ENCODE data around the gene CLPTM1. TPM values are rescaled to one million over a fixed set of nuclear protein-coding genes. Genes with fewer than 3 reads are reported as not detected.

The CLPTM1 gene
- total RNA-seq, 4 donors from 2014 or later = 30.6 to 99.5 (median 64.2) TPM

DNA sequence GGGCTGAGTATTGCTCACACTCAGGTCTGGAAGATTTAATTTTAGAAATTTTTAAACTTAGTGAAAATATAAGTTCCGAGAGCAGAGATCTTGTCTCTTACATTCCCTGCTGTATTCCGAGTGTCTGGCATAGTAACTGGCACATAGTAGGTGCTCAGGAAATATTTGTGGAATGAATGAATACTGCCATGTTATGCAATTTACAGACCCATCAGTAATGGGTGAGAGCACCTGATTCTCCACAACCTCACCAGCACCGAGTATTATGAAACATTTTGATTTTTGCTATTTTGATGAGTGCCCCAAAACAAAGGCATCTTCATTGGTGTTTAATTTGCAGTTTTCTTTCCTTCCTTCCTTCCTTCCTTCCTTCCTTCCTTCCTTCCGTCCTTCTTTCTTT lies 67.9 kb downstream of the CLPTM1 start:
- Histone ChIP-seq H3K36me3 (no peaks in the 10 kb centered on the region), H3K4me1 (no peaks in the 10 kb centered on the region), H3K4me3 (no peak overlapping the region), H3K27me3 (no peaks in the 10 kb centered on the region), H3K9me3 (no peaks in the 10 kb centered on the region), H3K27ac (no peak overlapping the region)
- no peak for DNase-seq
- TF ChIP-seq POLR2A (IDR thresholded peaks at IDR 0.05) = no peak
- TF ChIP-seq, protein P1, sequence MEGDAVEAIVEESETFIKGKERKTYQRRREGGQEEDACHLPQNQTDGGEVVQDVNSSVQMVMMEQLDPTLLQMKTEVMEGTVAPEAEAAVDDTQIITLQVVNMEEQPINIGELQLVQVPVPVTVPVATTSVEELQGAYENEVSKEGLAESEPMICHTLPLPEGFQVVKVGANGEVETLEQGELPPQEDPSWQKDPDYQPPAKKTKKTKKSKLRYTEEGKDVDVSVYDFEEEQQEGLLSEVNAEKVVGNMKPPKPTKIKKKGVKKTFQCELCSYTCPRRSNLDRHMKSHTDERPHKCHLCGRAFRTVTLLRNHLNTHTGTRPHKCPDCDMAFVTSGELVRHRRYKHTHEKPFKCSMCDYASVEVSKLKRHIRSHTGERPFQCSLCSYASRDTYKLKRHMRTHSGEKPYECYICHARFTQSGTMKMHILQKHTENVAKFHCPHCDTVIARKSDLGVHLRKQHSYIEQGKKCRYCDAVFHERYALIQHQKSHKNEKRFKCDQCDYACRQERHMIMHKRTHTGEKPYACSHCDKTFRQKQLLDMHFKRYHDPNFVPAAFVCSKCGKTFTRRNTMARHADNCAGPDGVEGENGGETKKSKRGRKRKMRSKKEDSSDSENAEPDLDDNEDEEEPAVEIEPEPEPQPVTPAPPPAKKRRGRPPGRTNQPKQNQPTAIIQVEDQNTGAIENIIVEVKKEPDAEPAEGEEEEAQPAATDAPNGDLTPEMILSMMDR (IDR thresholded peaks at IDR 0.05) = no peak
- intact Hi-C loops (cut with DNase I; ENCODE audit: low total_unique reads) = no loop called here

DNA sequence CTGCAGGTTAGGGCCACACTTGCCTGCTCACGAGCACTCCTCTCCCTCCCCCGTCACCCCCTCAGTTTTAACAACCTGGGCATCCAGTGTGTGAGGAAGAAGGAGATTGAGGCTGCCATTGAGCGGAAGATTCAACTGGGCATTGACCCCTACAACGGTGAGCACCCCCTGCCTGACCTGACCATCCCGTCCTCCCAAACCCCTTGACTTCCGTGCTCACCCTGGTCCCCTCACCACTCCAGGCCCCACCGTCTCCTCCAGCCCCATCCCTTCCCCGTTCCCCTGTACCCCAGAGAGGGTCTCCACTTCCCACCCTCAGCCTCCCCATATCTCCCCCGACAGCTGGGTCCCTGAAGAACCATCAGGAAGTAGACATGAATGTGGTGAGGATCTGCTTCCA lies 70.1 kb downstream of the CLPTM1 start:
- no peaks in the 10 kb centered on the region for H3K36me3 ChIP-seq
- H3K4me1 ChIP-seq = no peaks in the 10 kb centered on the region
- no peak overlapping the region for H3K27ac ChIP-seq
- intact Hi-C loops (cut with DNase I; ENCODE audit: low total_unique reads) = no loop called here
- H3K27me3 ChIP-seq = no peaks in the 10 kb centered on the region
- no peak for DNase-seq
- no peaks in the 10 kb centered on the region for H3K9me3 ChIP-seq
- no peak overlapping the region for H3K4me3 ChIP-seq
- TF ChIP-seq POLR2A (IDR thresholded peaks at IDR 0.05) = no peak
- TF ChIP-seq, protein P1 (IDR thresholded peaks at IDR 0.05) = no peak

DNA sequence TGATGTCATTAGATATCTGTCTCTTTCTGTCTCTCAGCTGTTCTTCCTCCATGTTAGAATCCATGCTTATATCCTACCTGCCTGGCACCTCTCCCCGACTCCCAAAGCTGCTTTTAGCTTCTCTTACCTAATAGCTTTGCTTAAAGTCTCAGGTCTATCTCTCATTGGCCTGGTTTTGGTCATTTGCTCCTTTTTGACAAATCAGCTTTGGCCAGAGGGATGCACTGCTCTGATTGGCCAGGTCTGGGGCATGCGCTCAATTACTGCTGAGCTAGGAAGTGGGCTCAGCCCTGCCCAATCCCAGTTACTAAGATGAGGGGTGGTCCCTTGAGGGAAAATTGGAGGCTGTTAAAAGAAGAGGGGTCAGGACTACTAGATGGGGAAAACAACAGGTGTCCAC lies 72.2 kb downstream of the CLPTM1 start:
- no peaks in the 10 kb centered on the region for H3K27me3 ChIP-seq
- no peak overlapping the region for H3K4me3 ChIP-seq
- intact Hi-C loops (cut with DNase I; ENCODE audit: low total_unique reads) = no loop called here
- no peaks in the 10 kb centered on the region for H3K9me3 ChIP-seq
- no peak overlapping the region for H3K27ac ChIP-seq
- no peaks in the 10 kb centered on the region for H3K4me1 ChIP-seq
- no peak for TF ChIP-seq POLR2A (IDR thresholded peaks at IDR 0.05)
- TF ChIP-seq, protein P1 (IDR thresholded peaks at IDR 0.05) = no peak
- no peak for DNase-seq
- H3K36me3 ChIP-seq = no peaks in the 10 kb centered on the region

DNA sequence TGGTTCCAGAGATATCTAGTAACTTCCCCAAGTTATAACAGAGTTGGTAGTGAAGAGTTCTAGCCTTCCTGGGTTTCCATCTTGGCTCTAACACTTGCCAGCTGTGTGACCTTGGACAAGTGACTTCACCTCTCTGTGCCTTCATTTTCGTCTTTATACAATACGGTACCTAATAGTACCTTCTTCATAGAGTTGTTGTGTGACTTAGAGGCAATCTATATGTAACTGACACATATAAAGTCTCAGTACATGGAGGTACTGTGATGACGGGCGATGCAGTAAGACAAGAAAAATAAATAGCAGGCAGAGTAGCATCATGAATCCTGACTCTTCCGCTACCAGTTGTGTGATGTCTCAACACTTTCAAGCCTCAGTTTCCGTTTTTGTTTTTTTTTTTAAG lies 75.6 kb downstream of the CLPTM1 start:
- no peak for TF ChIP-seq POLR2A (IDR thresholded peaks at IDR 0.05)
- TF ChIP-seq, protein P1 (IDR thresholded peaks at IDR 0.05) = no peak
- Histone ChIP-seq H3K4me3 (no peak overlapping the region), H3K27ac (no peak overlapping the region), H3K4me1 (no peaks in the 10 kb centered on the region), H3K36me3 (no peaks in the 10 kb centered on the region), H3K9me3 (no peaks in the 10 kb centered on the region), H3K27me3 (no peaks in the 10 kb centered on the region)
- DNase-seq = no peak
- intact Hi-C loops (cut with DNase I; ENCODE audit: low total_unique reads) = no loop called here

DNA sequence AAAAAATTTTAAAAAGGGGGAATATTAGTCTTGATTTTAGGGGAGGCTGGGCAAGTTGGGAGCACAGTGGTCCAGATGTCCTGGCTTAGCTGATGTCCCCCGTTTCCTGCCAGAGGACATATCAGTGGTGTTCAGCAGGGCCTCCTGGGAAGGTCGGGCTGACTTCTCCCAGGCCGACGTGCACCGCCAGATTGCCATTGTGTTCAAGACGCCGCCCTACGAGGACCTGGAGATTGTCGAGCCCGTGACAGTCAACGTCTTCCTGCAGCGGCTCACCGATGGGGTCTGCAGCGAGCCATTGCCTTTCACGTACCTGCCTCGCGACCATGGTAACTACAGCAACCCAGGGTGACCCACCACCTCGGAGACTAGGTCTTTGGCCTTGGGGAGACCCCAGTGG lies 77.2 kb downstream of the CLPTM1 start:
- intact Hi-C loops (cut with DNase I; ENCODE audit: low total_unique reads) = no loop called here

More for the DNA sequence above, 77.2 kb downstream of the CLPTM1 start:
- H3K27ac ChIP-seq = no peak overlapping the region
- DNase-seq = no peak
- no peaks in the 10 kb centered on the region for H3K9me3 ChIP-seq
- TF ChIP-seq, protein P1 (IDR thresholded peaks at IDR 0.05) = no peak
- TF ChIP-seq POLR2A (IDR thresholded peaks at IDR 0.05) = no peak
- H3K36me3 ChIP-seq = no peaks in the 10 kb centered on the region
- H3K27me3 ChIP-seq = no peaks in the 10 kb centered on the region
- no peak overlapping the region for H3K4me3 ChIP-seq
- no peaks in the 10 kb centered on the region for H3K4me1 ChIP-seq
